ENCODE data around the gene PTPRG.

GRCh38 chr3:62246094-62246493 lies 684.7 kb downstream of the PTPRG start:
- TF ChIP-seq CTCF (conservative IDR thresholded peaks at IDR 0.05; ENCODE audit: low read depth, low read length), result no peak
- TF ChIP-seq EZH2 (IDR thresholded peaks at IDR 0.05; ENCODE audit: borderline replicate concordance, low read depth, low read length, poor library complexity, severe bottlenecking), result no peak
